ENCODE results near the gene SOX8. TPM values are rescaled to one million over a fixed set of nuclear protein-coding genes. Genes with fewer than 3 reads are reported as not detected.

Gene SOX8
- polyA plus RNA-seq, 1 experiment: 0.04 TPM

DNA sequence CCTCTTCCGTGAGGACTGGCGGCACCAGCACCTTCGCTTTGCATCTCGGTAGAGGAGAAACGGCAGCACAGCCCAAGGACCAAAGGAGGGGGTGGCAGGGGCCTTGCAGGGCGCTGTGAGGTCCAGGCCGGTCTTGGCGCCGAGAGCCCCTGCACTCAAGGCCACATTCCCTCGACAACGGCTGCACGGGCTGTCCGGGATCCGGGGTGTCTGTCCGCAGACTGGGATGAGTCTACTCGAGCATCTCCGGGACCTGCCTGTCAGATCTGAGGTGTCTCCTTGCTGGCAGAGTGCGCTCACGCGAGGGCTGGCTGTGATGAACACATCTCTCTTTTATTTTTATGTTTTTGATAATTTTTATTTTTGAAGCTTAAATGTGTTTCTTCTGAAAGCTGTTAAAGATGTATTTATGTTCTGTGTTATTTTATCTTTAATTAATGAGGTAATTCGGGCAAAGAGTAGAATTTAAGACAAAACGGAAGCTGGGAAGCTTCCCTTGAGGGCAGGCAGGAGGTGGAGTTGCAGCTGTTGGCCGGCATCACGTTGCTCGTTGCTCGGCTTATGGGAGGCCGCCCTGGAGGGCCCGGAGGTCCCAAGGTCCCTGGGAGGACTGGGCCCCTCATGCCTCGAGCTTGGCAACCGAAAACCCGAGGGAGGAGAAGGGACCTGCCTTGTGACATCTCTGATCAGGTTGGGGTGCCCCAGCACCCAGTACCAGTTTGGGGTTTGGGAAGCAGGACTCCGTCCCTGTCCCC, 4.3 kb downstream of the SOX8 start:
- CTCF ChIA-PET: interaction anchor here (0.9 to 1.2 kb wide), 3 partner anchors 12 to 245 kb away, joined by 3 to 4 read pairs (median 3); partner anchors contain the start of gene CIAO3

GRCh38 chr16:986411-986810, 4.8 kb downstream of the SOX8 start:
- POLR2A ChIA-PET: no interaction called here
- no peak for DNase-seq (ENCODE audit: low read depth)
- Histone ChIP-seq H3K4me3 (ENCODE audit: low read depth, low read length) (no peak overlapping the region), H3K27me3 (ENCODE audit: control insufficient read depth, insufficient read depth, low read length) (peaks cover 8% of the 10 kb centered on the region; the same call in 1 of the 2 replicates), H3K36me3 (ENCODE audit: control insufficient read depth, insufficient read depth, low read length) (no peaks in the 10 kb centered on the region)
- TF ChIP-seq, protein P1, sequence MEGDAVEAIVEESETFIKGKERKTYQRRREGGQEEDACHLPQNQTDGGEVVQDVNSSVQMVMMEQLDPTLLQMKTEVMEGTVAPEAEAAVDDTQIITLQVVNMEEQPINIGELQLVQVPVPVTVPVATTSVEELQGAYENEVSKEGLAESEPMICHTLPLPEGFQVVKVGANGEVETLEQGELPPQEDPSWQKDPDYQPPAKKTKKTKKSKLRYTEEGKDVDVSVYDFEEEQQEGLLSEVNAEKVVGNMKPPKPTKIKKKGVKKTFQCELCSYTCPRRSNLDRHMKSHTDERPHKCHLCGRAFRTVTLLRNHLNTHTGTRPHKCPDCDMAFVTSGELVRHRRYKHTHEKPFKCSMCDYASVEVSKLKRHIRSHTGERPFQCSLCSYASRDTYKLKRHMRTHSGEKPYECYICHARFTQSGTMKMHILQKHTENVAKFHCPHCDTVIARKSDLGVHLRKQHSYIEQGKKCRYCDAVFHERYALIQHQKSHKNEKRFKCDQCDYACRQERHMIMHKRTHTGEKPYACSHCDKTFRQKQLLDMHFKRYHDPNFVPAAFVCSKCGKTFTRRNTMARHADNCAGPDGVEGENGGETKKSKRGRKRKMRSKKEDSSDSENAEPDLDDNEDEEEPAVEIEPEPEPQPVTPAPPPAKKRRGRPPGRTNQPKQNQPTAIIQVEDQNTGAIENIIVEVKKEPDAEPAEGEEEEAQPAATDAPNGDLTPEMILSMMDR (IDR thresholded peaks at IDR 0.05; ENCODE audit: insufficient read depth, low read depth, low read length): no peak
- CTCF ChIA-PET: interaction anchor here (0.9 to 1.6 kb wide), 4 partner anchors 11 to 273 kb away, joined by 3 to 4 read pairs (median 3); partner anchors contain the start of gene CIAO3

More for the DNA sequence above, 4.3 kb downstream of the SOX8 start:
- Histone ChIP-seq H3K4me3 (ENCODE audit: low read depth, low read length) (no peak overlapping the region), H3K36me3 (ENCODE audit: control insufficient read depth, insufficient read depth, low read length) (no peaks in the 10 kb centered on the region), H3K27me3 (ENCODE audit: control insufficient read depth, insufficient read depth, low read length) (peaks cover 8% of the 10 kb centered on the region; the same call in 1 of the 2 replicates)
- TF ChIP-seq, protein P1 (IDR thresholded peaks at IDR 0.05; ENCODE audit: insufficient read depth, low read depth, low read length): no peak
- POLR2A ChIA-PET: no interaction called here
- DNase-seq (ENCODE audit: low read depth): no peak

GRCh38 chr16:986925-987582, 5.5 kb downstream of the SOX8 start:
- TF ChIP-seq, protein P1 (IDR thresholded peaks at IDR 0.05; ENCODE audit: insufficient read depth, low read depth, low read length): no peak
- ChIA-PET CTCF (interaction anchor here (1.2 to 1.6 kb wide), 3 partner anchors 14 to 274 kb away, joined by 3 read pairs; partner anchors contain the start of gene CIAO3), POLR2A (no interaction called here)
- peaks cover 8% of the 10 kb centered on the region; the same call in 1 of the 2 replicates for H3K27me3 ChIP-seq (ENCODE audit: control insufficient read depth, insufficient read depth, low read length)
- H3K4me3 ChIP-seq (ENCODE audit: low read depth, low read length): no peak overlapping the region
- H3K36me3 ChIP-seq (ENCODE audit: control insufficient read depth, insufficient read depth, low read length): no peaks in the 10 kb centered on the region
- no peak for DNase-seq (ENCODE audit: low read depth)

DNA sequence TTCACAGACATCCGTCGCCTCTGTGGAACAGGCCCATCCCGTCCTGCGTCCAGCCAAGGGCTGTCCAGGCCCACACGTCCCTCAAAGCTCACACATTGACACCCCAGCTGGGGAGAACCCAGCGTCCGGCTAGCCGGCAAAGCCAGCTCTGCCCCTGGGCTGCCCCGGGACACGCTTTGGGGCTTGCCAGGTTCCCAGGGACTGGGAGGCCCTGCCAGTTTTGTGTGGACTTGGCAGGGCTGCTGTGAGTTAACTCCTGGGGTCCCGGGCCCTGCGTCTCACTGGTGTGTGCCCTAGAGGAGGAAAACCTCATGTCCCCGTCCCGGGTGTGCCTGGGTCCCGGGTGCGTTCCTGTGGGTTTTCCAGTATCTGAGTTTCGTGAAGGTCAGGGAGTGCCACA, 6.3 kb downstream of the SOX8 start:
- ChIA-PET CTCF (interaction anchor here (1.6 kb wide), 1 partner anchor 275 kb away, joined by 3 read pairs; no protein-coding TSS in a partner anchor), POLR2A (no interaction called here)
- Histone ChIP-seq H3K4me3 (ENCODE audit: low read depth, low read length) (no peak overlapping the region), H3K36me3 (ENCODE audit: control insufficient read depth, insufficient read depth, low read length) (no peaks in the 10 kb centered on the region), H3K27me3 (ENCODE audit: control insufficient read depth, insufficient read depth, low read length) (peaks cover 5% of the 10 kb centered on the region; the same call in 1 of the 2 replicates)
- TF ChIP-seq, protein P1 (IDR thresholded peaks at IDR 0.05; ENCODE audit: insufficient read depth, low read depth, low read length): no peak
- DNase-seq (ENCODE audit: low read depth): no peak
